Endothelial cell of umbilical vein (primary cell): ENCODE measurements around the gene EXOSC2. TPM values are rescaled to one million over a fixed set of nuclear protein-coding genes. Genes with fewer than 3 reads are reported as not detected.

Source experiments
- BruUV-seq: library from RNA; stranded (reverse); fragments of 400-500 nt; replicated peaks from 2 replicates; lab custom pipeline; 2021; lab: Mats Ljungman, UMichigan
- CTCF ChIA-PET: fragments of 300-600, 350-600 bp; sonication (Branson Sonifier 250); formaldehyde crosslinking; loops from one replicate; lab custom pipeline; 2021; ENCODE audit warnings: antibody characterized with exemption, inconsistent platforms; lab: Charles Lee
- POLR2A ChIA-PET: fragments of 300-600, 350-600 bp; sonication (Branson Sonifier 250); formaldehyde crosslinking; loops from one replicate; lab custom pipeline; 2021; ENCODE audit warnings: antibody characterized with exemption, inconsistent platforms; lab: Charles Lee
- DNase-seq: peaks from one replicate; pipeline ENCODE4 v3.0.0-alpha.2; 2011; ENCODE audit warnings: low read depth, low spot score
- FAIRE-seq: peaks from 2 replicates; lab custom pipeline; 2011; peaks lifted over from hg19 to GRCh38; lab: Jason Lieb, UNC
- H2AFZ ChIP-seq: 2 replicates; pipeline ENCODE4 v1.6.0; 2012; ENCODE audit warnings: low read depth, low read length, control low read depth, inconsistent platforms
- H3K27ac ChIP-seq: 2 replicates; pipeline ENCODE4 v1.5.1; 2011; ENCODE audit warnings: low read depth, mild to moderate bottlenecking, control low read depth, low read length, moderate library complexity; ENCODE audit not compliant: insufficient read depth
- H3K27me3 ChIP-seq, 2 experiments: 2 replicates each; pipeline versions ENCODE4 v1.6.0 to v1.6.1; 2011; ENCODE audit warnings: low read length in 2 of 2, mixed read lengths in 1 of 2; ENCODE audit not compliant: control insufficient read depth in 2 of 2, insufficient read depth in 2 of 2
- H3K36me3 ChIP-seq, 2 experiments: 2 replicates in 1 of 2; 3 replicates in 1 of 2; pipeline ENCODE4 v1.5.1; 2011; ENCODE audit warnings: low read length in 2 of 2, mild to moderate bottlenecking in 1 of 2, moderate library complexity in 1 of 2; ENCODE audit not compliant: control insufficient read depth in 2 of 2, insufficient read depth in 2 of 2; ENCODE audit errors: extremely low read depth in 1 of 2
- H3K4me1 ChIP-seq: 3 replicates; pipeline ENCODE4 v1.5.1; 2011; ENCODE audit warnings: mild to moderate bottlenecking, low read length; ENCODE audit not compliant: control insufficient read depth, insufficient read depth; ENCODE audit errors: extremely low read depth
- H3K4me2 ChIP-seq: 2 replicates; pipeline ENCODE4 v1.6.1; 2011; ENCODE audit warnings: low read length, control low read depth, mixed read lengths; ENCODE audit not compliant: insufficient read depth
- H3K4me3 ChIP-seq, 3 experiments: fragments of 200-600 bp in 1 of 3; sonication (generic), shearing (Covaris generic) in 1 of 3; replicated peaks in 1 of 3; 2 replicates each; pipeline ENCODE4 v1.5.1; 2011 to 2016; ENCODE audit warnings: control low read depth in 3 of 3, low read length in 3 of 3, mild to moderate bottlenecking in 2 of 3, inconsistent platforms in 1 of 3, low read depth in 1 of 3, moderate library complexity in 1 of 3; ENCODE audit not compliant: insufficient read depth in 1 of 3
- H3K79me2 ChIP-seq: 2 replicates; pipeline ENCODE4 v1.6.0; 2012; ENCODE audit warnings: low read length, inconsistent platforms; ENCODE audit not compliant: control insufficient read depth, insufficient read depth
- H3K9ac ChIP-seq: replicated peaks from 2 replicates; pipeline ENCODE3; 2011; ENCODE audit warnings: low read length, control low read depth; ENCODE audit not compliant: insufficient read depth; ENCODE audit errors: extremely low read depth
- H3K9me1 ChIP-seq: replicated peaks from 3 replicates; pipeline ENCODE4 v1.6.0; 2011; ENCODE audit warnings: mild to moderate bottlenecking, low read length; ENCODE audit not compliant: control insufficient read depth, insufficient read depth; ENCODE audit errors: extremely low read depth
- H3K9me3 ChIP-seq: replicated peaks from 2 replicates; pipeline ENCODE4 v1.5.1; 2012; ENCODE audit warnings: low read length, inconsistent platforms; ENCODE audit not compliant: control insufficient read depth, insufficient read depth
- H4K20me1 ChIP-seq: replicated peaks from 2 replicates; pipeline ENCODE3; 2011; ENCODE audit warnings: mild to moderate bottlenecking, low read length; ENCODE audit not compliant: control insufficient read depth, insufficient read depth; ENCODE audit errors: extremely low read depth
- CTCF ChIP-seq, 2 donors: IDR thresholded peaks; 1 replicate in 1 of 2; 2 replicates in 1 of 2; pipeline ENCODE4 v1.5.1; 2011; ENCODE audit warnings: low read length in 2 of 2, mild to moderate bottlenecking in 2 of 2, moderate library complexity in 2 of 2, control low read depth in 1 of 2, inconsistent platforms in 1 of 2, low read depth in 1 of 2; ENCODE audit not compliant: insufficient read depth in 1 of 2; ENCODE audit errors: extremely low read depth in 1 of 2
- EZH2 ChIP-seq: IDR thresholded peaks from 2 replicates; pipeline ENCODE4 v1.6.1; 2012; ENCODE audit warnings: borderline replicate concordance, low read depth, mild to moderate bottlenecking, moderate library complexity, low read length, inconsistent platforms; ENCODE audit not compliant: severe bottlenecking
- FOS ChIP-seq: IDR thresholded peaks from 2 replicates; pipeline ENCODE4 v1.6.1; 2011; ENCODE audit warnings: mild to moderate bottlenecking, low read length, moderate library complexity, borderline replicate concordance; ENCODE audit not compliant: insufficient read depth
- GATA2 ChIP-seq: IDR thresholded peaks from 2 replicates; pipeline ENCODE4 v1.7.0; 2011; ENCODE audit warnings: low read depth, mild to moderate bottlenecking, moderate library complexity, mixed read lengths, low read length; ENCODE audit not compliant: insufficient read length, insufficient read depth
- JUN ChIP-seq: IDR thresholded peaks from 2 replicates; pipeline ENCODE4 v1.6.1; 2011; ENCODE audit warnings: borderline replicate concordance, low read depth; ENCODE audit not compliant: insufficient read length, insufficient read depth
- MAX ChIP-seq: IDR thresholded peaks from 2 replicates; pipeline ENCODE4 v1.6.1; 2011; ENCODE audit not compliant: insufficient read depth, insufficient read length
- MYC ChIP-seq: IDR thresholded peaks from one replicate; pipeline ENCODE4 v1.6.1; 2011; ENCODE audit warnings: mild to moderate bottlenecking, low read depth, low read length
- POLR2A ChIP-seq: IDR thresholded peaks from 2 replicates; pipeline ENCODE4 v1.6.1; 2012; ENCODE audit warnings: low read depth, mild to moderate bottlenecking, control low read depth, low read length
- POLR2AphosphoS5 ChIP-seq: IDR thresholded peaks from 2 replicates; pipeline ENCODE4 v1.6.1; 2012; ENCODE audit warnings: low read depth, mild to moderate bottlenecking, control low read depth, low read length, moderate library complexity; ENCODE audit not compliant: insufficient read depth
- dilution Hi-C: fragments of 300-500 bp; cut with MboI; formaldehyde crosslinking; loops from one replicate; pipeline ENCODE4 v1.15.0; 2019; ENCODE audit warnings: low sequenced_read_pairs; ENCODE audit not compliant: extremely low pct_ligation_motif_present
- intact Hi-C: fragments of 100-400 bp; cut with micrococcal nuclease; formaldehyde crosslinking; loops from one replicate; pipeline ENCODE4 v1.10.0; 2022
- polyA plus RNA-seq, 4 experiments: library from polyadenylated mRNA; depleted of rRNA in 3 of 4; stranded (reverse) in 3 of 4; unstranded in 1 of 4; fragments of >200 nt; gene quantifications; 2 replicates each; pipeline versions ENCODE4 v1.2.1 to v1.2.3, GENCODE V29; 2011 to 2012; ENCODE audit warnings: missing spikeins in 1 of 4
- total RNA-seq: library from RNA; stranded (reverse); gene quantifications from 2 replicates; pipeline ENCODE4 v1.2.3, GENCODE V29; 2021

EXOSC2 gene
- total and polyA plus RNA-seq, 2 donors (not counting 3 experiments of a cell fraction or from before 2014, with no cell fraction given): 25.5 to 44.4 TPM

GRCh38 chr9:130669965-130670364, 23.6 kb upstream of the EXOSC2 start:
- CTCF ChIA-PET: interaction anchor here (0.6 to 1.2 kb wide), 2 partner anchors 12 to 14 kb away, joined by 3 read pairs; no protein-coding TSS in a partner anchor
- Histone ChIP-seq H3K4me3 (no peak overlapping the region), H3K4me1 (no peaks in the 10 kb centered on the region), H3K79me2 (no peaks in the 10 kb centered on the region), H4K20me1 (no peaks in the 10 kb centered on the region), H3K9ac (no peak overlapping the region), H3K27me3 (peaks cover 34 to 37% of the 10 kb centered on the region in 2 experiments), H3K4me2 (no peak overlapping the region), H3K36me3 (no peaks in the 10 kb centered on the region), H3K9me3 (no peaks in the 10 kb centered on the region), H3K9me1 (no peaks in the 10 kb centered on the region), H3K27ac (no peak overlapping the region), H2AFZ (no peak overlapping the region)
- no TSS peak for BruUV-seq
- DNase-seq (no peak), FAIRE-seq (no peak)
- intact Hi-C loops (no loop called here), dilution Hi-C loops (no loop called here)
- TF ChIP-seq JUN: no peak
- no peak for TF ChIP-seq EZH2
- TF ChIP-seq MAX: no peak
- no peak for TF ChIP-seq POLR2A
- TF ChIP-seq CTCF (IDR thresholded peaks at IDR 0.05; ENCODE audit: extremely low read depth in 1 of 2, insufficient read depth in 1 of 2, low read depth in 1 of 2, low read length in 2 of 2): no peak
- no peak for TF ChIP-seq FOS
- no peak for TF ChIP-seq GATA2
- TF ChIP-seq MYC: no peak
- no peak for TF ChIP-seq POLR2AphosphoS5
- POLR2A ChIA-PET: no interaction called here
